HCT116 (cell line): ENCODE results near the gene SFXN4. TPM values are rescaled to one million over a fixed set of nuclear protein-coding genes. Genes with fewer than 3 reads are reported as not detected.

Experiments
- ATAC-seq: fragments of 200-7000 bp; cut with Tn5 transposase; 2 replicates; pipeline ENCODE4 v1.9.1; 2020; ENCODE audit warnings: mild to moderate bottlenecking, moderate library complexity
- BruUV-seq: library from RNA; stranded (reverse); fragments of 400-500 nt; replicated peaks from 2 replicates; lab custom pipeline; 2021; lab: Mats Ljungman, UMichigan
- CTCF ChIA-PET: fragments of 300-600 bp; sonication (Branson Sonifier 250); formaldehyde crosslinking; loops from one replicate; lab custom pipeline; 2021; ENCODE audit warnings: antibody characterized with exemption; lab: Charles Lee
- POLR2A ChIA-PET: fragments of 300-600, 350-600 bp; sonication (Branson Sonifier 250); formaldehyde crosslinking; loops from one replicate; lab custom pipeline; 2021; ENCODE audit warnings: antibody characterized with exemption; lab: Charles Lee
- RAD21 ChIA-PET, 2 experiments: fragments of 300-600 bp; sonication (Branson Sonifier 250); formaldehyde crosslinking; loops; one replicate each; lab custom pipeline; 2023; ENCODE audit warnings: low total read pairs in 2 of 2; ENCODE audit not compliant: uncharacterized antibody in 2 of 2, unreplicated experiment in 2 of 2, low non-redundant PET in 1 of 2; lab: Charles Lee
- DNase-seq: peaks from one replicate; pipeline ENCODE4 v3.0.0-alpha.2; 2010; ENCODE audit warnings: low read depth, low spot score
- H2AFZ ChIP-seq: fragments of 200-600 bp; shearing (Covaris generic), sonication (generic); 2 replicates; pipeline ENCODE4 v1.6.1; 2017; ENCODE audit warnings: low read depth, mixed run types, mixed read lengths, antibody characterized with exemption, low read length; ENCODE audit not compliant: poor library complexity, severe bottlenecking
- H3K27ac ChIP-seq: 2 replicates; pipeline ENCODE4 v1.5.1; 2012; ENCODE audit warnings: low read depth, low read length
- H3K27me3 ChIP-seq: fragments of 200-600 bp; sonication (generic); 2 replicates; pipeline ENCODE4 v1.6.1; 2016; ENCODE audit warnings: mixed run types, low read length, mixed read lengths; ENCODE audit not compliant: insufficient read depth
- H3K36me3 ChIP-seq, 2 experiments: fragments of 200-500 bp in 1 of 2; fragments of 200-600 bp in 1 of 2; sonication (Bioruptor generic) in 1 of 2; sonication (generic) in 1 of 2; 2 replicates each; pipeline versions ENCODE4 v1.5.1 to v1.6.1; 2014 to 2016; ENCODE audit warnings: low read length in 2 of 2, inconsistent platforms in 1 of 2, mixed read lengths in 1 of 2, mixed run types in 1 of 2; ENCODE audit not compliant: insufficient read depth in 2 of 2, control insufficient read depth in 1 of 2
- H3K4me1 ChIP-seq, 2 experiments: fragments of 200-600 bp in 1 of 2; sonication (generic) in 1 of 2; 2 replicates each; pipeline versions ENCODE4 v1.5.1 to v1.6.1; 2012 to 2017; ENCODE audit warnings: low read length in 2 of 2, inconsistent platforms in 1 of 2, mild to moderate bottlenecking in 1 of 2, mixed read lengths in 1 of 2, mixed run types in 1 of 2, moderate library complexity in 1 of 2; ENCODE audit not compliant: insufficient read depth in 2 of 2, control insufficient read depth in 1 of 2
- H3K4me2 ChIP-seq: fragments of 200-600 bp; sonication (generic); 2 replicates; pipeline ENCODE4 v1.6.1; 2017; ENCODE audit warnings: mixed run types, low read length, mixed read lengths
- H3K4me3 ChIP-seq, 2 experiments: fragments of 200-600 bp in 1 of 2; sonication (generic) in 1 of 2; replicated peaks in 1 of 2; 2 replicates each; pipeline ENCODE4 v1.5.1; 2011 to 2016; ENCODE audit warnings: low read length in 2 of 2, control low read depth in 1 of 2, low read depth in 1 of 2, mild to moderate bottlenecking in 1 of 2, mixed read lengths in 1 of 2, mixed run types in 1 of 2
- H3K79me2 ChIP-seq: fragments of 200-600 bp; sonication (generic); 2 replicates; pipeline ENCODE4 v1.6.1; 2017; ENCODE audit warnings: mild to moderate bottlenecking, mixed run types, low read length, moderate library complexity, mixed read lengths; ENCODE audit not compliant: insufficient read depth
- H3K9ac ChIP-seq: fragments of 200-600 bp; sonication (generic); 2 replicates; pipeline ENCODE4 v1.6.1; 2016; ENCODE audit warnings: low read length, mixed read lengths
- H3K9me2 ChIP-seq: fragments of 200-600 bp; sonication (generic), shearing (Covaris generic); 2 replicates; pipeline ENCODE4 v1.6.1; 2017; ENCODE audit warnings: mixed run types, mild to moderate bottlenecking, moderate library complexity; ENCODE audit not compliant: insufficient read depth
- H3K9me3 ChIP-seq, 2 experiments: fragments of 200-500 bp in 1 of 2; fragments of 200-600 bp in 1 of 2; sonication (Bioruptor generic) in 1 of 2; sonication (generic) in 1 of 2; 2 replicates each; pipeline ENCODE4 v1.6.1; 2014 to 2017; ENCODE audit warnings: low read length in 2 of 2, mixed read lengths in 2 of 2, inconsistent platforms in 1 of 2, low read depth in 1 of 2, mild to moderate bottlenecking in 1 of 2, mixed run types in 1 of 2, moderate library complexity in 1 of 2; ENCODE audit not compliant: control insufficient read depth in 1 of 2, insufficient read depth in 1 of 2
- H4K20me1 ChIP-seq: fragments of 200-600 bp; sonication (generic), shearing (Covaris generic); 2 replicates; pipeline ENCODE4 v1.6.1; 2017; ENCODE audit warnings: mixed run types, mild to moderate bottlenecking, moderate library complexity; ENCODE audit not compliant: insufficient read depth
- CBX3 ChIP-seq: IDR thresholded peaks from 2 replicates; pipeline ENCODE4 v1.6.1; 2012; ENCODE audit warnings: low read depth
- CEBPB ChIP-seq: IDR thresholded peaks from 2 replicates; pipeline ENCODE4 v1.6.1; 2012; ENCODE audit warnings: low read depth
- ELF1 ChIP-seq: IDR thresholded peaks from 2 replicates; pipeline ENCODE4 v1.6.1; 2012; ENCODE audit warnings: low read depth, borderline replicate concordance
- EZH2phosphoT487 ChIP-seq: fragments of 200-600 bp; IDR thresholded peaks from 2 replicates; pipeline ENCODE4 v1.6.1; 2018; ENCODE audit warnings: antibody characterized with exemption, borderline replicate concordance
- JUND ChIP-seq: IDR thresholded peaks from 2 replicates; pipeline ENCODE4 v1.6.1; 2012
- POLR2AphosphoS5 ChIP-seq: IDR thresholded peaks from 2 replicates; pipeline ENCODE4 v1.6.1; 2011; ENCODE audit warnings: mild to moderate bottlenecking, low read depth, low read length, moderate library complexity
- RAD21 ChIP-seq: IDR thresholded peaks from 2 replicates; pipeline ENCODE4 v1.6.1; 2012; ENCODE audit warnings: low read depth, mild to moderate bottlenecking
- SRF ChIP-seq: IDR thresholded peaks from 2 replicates; pipeline ENCODE4 v1.6.1; 2012; ENCODE audit warnings: low read depth
- TCF7L2 ChIP-seq: IDR thresholded peaks from 2 replicates; pipeline ENCODE4 v1.7.0; 2011; ENCODE audit warnings: borderline replicate concordance, inconsistent platforms; ENCODE audit not compliant: insufficient read depth, insufficient read length; ENCODE audit errors: extremely low read depth
- intact Hi-C: fragments of 100-400 bp; cut with micrococcal nuclease; formaldehyde crosslinking; loops from 2 replicates; pipeline ENCODE4 v1.10.0; 2022
- total RNA-seq: library from RNA; stranded (reverse); gene quantifications from one replicate; pipeline ENCODE4 v1.2.1, GENCODE V29; 2021; ENCODE audit not compliant: unreplicated experiment
- TF ChIP-seq, protein P1 (sequence below): IDR thresholded peaks from 2 replicates; pipeline ENCODE4 v1.6.1; 2012
- TF ChIP-seq, protein P2 (sequence below): IDR thresholded peaks from 2 replicates; pipeline ENCODE4 v1.6.1; 2011; ENCODE audit warnings: mild to moderate bottlenecking, low read length, moderate library complexity; ENCODE audit not compliant: insufficient replicate concordance; ENCODE audit errors: extremely low read depth
- TF ChIP-seq, protein P3 (sequence below): IDR thresholded peaks from 2 replicates; pipeline ENCODE4 v1.6.1; 2012

Gene SFXN4
- total RNA-seq, 1 experiment from 2014 or later: 58.2 TPM

DNA sequence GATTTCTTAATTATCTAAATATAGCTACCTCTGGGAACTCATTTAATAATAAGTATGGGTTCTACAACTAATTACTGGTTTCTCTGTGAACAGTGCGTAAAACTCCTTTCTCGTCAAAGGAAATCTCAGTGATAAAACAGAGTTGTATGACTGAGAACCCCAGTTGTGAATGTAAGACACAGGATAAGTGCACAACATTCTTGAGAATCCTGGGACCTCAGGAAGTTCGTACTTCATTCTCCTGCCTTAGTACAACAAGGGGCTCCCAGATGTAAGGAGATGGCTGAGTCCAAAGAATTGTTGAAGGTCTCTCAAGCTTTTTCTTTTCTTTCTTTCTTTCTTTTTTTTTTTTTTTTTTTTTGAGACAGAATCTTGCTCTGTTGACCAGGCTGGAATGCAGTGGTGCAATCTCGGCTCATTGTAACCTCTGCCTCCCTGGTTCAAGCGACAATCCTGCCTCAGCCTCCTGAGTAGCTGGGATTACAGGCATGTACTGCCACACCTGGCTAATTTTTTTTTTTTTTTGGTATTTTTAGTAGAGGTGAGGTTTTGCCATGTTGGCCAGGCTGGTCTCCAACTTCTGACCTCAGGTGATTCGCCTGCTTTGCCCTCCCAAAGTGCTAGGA is 49.1 kb downstream of the SFXN4 start:
- no TSS peak for BruUV-seq
- H3K4me1 ChIP-seq: peaks cover 4 to 13% of the 10 kb centered on the region in 2 experiments; a peak in 3 of 4 replicates
- H3K4me2 ChIP-seq: no peak overlapping the region
- no peak overlapping the region for H3K27ac ChIP-seq
- H3K36me3 ChIP-seq: peaks cover 24 to 40% of the 10 kb centered on the region in 2 experiments
- RAD21 ChIA-PET: no interaction called here
- no peak overlapping the region for H3K9ac ChIP-seq
- no peaks in the 10 kb centered on the region for H3K9me3 ChIP-seq
- ATAC-seq (no peak), DNase-seq (no peak)
- H3K27me3 ChIP-seq: no peaks in the 10 kb centered on the region
- POLR2A ChIA-PET: interaction anchor here (0.7 kb wide), 1 partner anchor 16 kb away, joined by 3 read pairs; no protein-coding TSS in a partner anchor
- intact Hi-C loops: no loop called here
- TF ChIP-seq POLR2AphosphoS5: no peak
- TF ChIP-seq, protein P1, sequence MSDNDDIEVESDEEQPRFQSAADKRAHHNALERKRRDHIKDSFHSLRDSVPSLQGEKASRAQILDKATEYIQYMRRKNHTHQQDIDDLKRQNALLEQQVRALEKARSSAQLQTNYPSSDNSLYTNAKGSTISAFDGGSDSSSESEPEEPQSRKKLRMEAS: no peak
- TF ChIP-seq, protein P2, sequence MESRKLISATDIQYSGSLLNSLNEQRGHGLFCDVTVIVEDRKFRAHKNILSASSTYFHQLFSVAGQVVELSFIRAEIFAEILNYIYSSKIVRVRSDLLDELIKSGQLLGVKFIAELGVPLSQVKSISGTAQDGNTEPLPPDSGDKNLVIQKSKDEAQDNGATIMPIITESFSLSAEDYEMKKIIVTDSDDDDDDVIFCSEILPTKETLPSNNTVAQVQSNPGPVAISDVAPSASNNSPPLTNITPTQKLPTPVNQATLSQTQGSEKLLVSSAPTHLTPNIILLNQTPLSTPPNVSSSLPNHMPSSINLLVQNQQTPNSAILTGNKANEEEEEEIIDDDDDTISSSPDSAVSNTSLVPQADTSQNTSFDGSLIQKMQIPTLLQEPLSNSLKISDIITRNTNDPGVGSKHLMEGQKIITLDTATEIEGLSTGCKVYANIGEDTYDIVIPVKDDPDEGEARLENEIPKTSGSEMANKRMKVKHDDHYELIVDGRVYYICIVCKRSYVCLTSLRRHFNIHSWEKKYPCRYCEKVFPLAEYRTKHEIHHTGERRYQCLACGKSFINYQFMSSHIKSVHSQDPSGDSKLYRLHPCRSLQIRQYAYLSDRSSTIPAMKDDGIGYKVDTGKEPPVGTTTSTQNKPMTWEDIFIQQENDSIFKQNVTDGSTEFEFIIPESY: no peak
- TF ChIP-seq JUND: no peak
- TF ChIP-seq RAD21: no peak
- H3K9me2 ChIP-seq: no peaks in the 10 kb centered on the region
- no peak overlapping the region for H3K4me3 ChIP-seq
- CTCF ChIA-PET: no interaction called here
- H4K20me1 ChIP-seq: no peaks in the 10 kb centered on the region
- no peak overlapping the region for H2AFZ ChIP-seq
- no peaks in the 10 kb centered on the region for H3K79me2 ChIP-seq

DNA sequence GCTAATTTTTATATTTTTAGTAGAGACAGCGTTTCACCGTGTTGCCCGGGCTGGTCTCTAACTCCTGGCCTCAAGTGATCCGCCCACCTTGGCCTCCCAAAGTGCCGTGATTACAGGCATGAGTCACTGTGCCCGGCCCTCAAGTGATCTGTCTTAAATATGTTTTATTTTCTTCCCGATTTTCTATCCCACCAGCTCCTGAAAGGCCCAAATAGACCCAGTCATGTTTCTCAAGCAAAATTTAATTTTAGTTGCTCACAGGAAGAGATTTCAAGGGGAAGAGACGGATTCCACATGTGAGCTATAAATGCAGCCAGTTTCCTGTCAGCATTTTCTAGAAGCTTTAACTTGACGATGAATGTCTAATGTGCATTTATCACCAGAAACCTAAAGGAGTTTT is 49.6 kb downstream of the SFXN4 start:
- Histone ChIP-seq H3K79me2 (no peaks in the 10 kb centered on the region), H4K20me1 (no peaks in the 10 kb centered on the region), H3K4me2 (no peak overlapping the region), H3K27ac (no peak overlapping the region), H3K36me3 (peaks cover 24 to 39% of the 10 kb centered on the region in 2 experiments), H3K9ac (no peak overlapping the region), H3K9me3 (no peaks in the 10 kb centered on the region), H2AFZ (no peak overlapping the region), H3K4me3 (no peak overlapping the region), H3K9me2 (no peaks in the 10 kb centered on the region), H3K4me1 (peaks cover 4 to 13% of the 10 kb centered on the region in 2 experiments; a peak in 3 of 4 replicates), H3K27me3 (no peaks in the 10 kb centered on the region)
- no TSS peak for BruUV-seq
- intact Hi-C loops: no loop called here
- ChIA-PET RAD21 (no interaction called here), POLR2A (no interaction called here), CTCF (no interaction called here)
- ATAC-seq: no peak
- no peak for DNase-seq
- TF ChIP-seq CBX3 (no peak), SRF (no peak), JUND (no peak), RAD21 (no peak), CEBPB (no peak), EZH2phosphoT487 (no peak), ELF1 (no peak), TCF7L2 (no peak)
- TF ChIP-seq, protein P3, sequence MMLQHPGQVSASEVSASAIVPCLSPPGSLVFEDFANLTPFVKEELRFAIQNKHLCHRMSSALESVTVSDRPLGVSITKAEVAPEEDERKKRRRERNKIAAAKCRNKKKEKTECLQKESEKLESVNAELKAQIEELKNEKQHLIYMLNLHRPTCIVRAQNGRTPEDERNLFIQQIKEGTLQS: no peak
- TF ChIP-seq, protein P2: no peak
